Measurements from ENCODE around the gene GPATCH8. TPM values are rescaled to one million over a fixed set of nuclear protein-coding genes. Genes with fewer than 3 reads are reported as not detected.

GPATCH8 gene
- total RNA-seq, 5 donors from 2014 or later (not counting 1 experiment from before 2014, with no cell fraction given) = 68.1 to 86.0 (median 69.0) TPM

- H3K27me3 Mint-ChIP-seq = no peaks in the 10 kb centered on the region
- H3K9me3 ChIP-seq = no peaks in the 10 kb centered on the region
- peak overlapping the region; percentile 44 to 56 for H3K27ac Mint-ChIP-seq
- H3K27ac ChIP-seq (ENCODE audit: low read length) = no peak overlapping the region
- peaks cover 3 to 33% of the 10 kb centered on the region in 2 donors for H3K36me3 ChIP-seq (ENCODE audit: control insufficient read depth in 2 of 2, extremely low read depth in 1 of 2, insufficient read depth in 1 of 2, low read length in 1 of 2)
- H3K9me3 Mint-ChIP-seq = no peaks in the 10 kb centered on the region
- H3K27me3 ChIP-seq (replicated peaks in 1 of 2; ENCODE audit: control insufficient read depth in 2 of 2, extremely low read depth in 1 of 2, insufficient read depth in 2 of 2, low read length in 1 of 2) = no peaks in the 10 kb centered on the region
- peaks cover 34% of the 10 kb centered on the region for H3K36me3 Mint-ChIP-seq
- CTCF ChIA-PET = interaction anchor here in 1 of 2 donors (0.6 kb wide), 1 partner anchor 10 kb away, joined by 7 read pairs; no protein-coding TSS in a partner anchor
- H3K4me1 ChIP-seq (ENCODE audit: control insufficient read depth in 1 of 2, extremely low read depth in 1 of 2, insufficient read depth in 2 of 2, low read length in 2 of 2) = no peaks in the 10 kb centered on the region
- no CpG with 5 or more reads among the region's 3 CpGs for WGBS (ENCODE audit: insufficient coverage)
- peaks cover 8 to 19% (median 18%) of the 10 kb centered on the region in 3 donors for H3K4me1 Mint-ChIP-seq
- POLR2A ChIA-PET = interaction anchor here in 1 of 2 donors (0.6 kb wide), 1 partner anchor 10 kb away, joined by 11 read pairs; no protein-coding TSS in a partner anchor
- ATAC-seq (replicated peaks in 1 of 4) = no peak
- H3K4me3 Mint-ChIP-seq = no peak overlapping the region
- DNase-seq = no peak
- no peak overlapping the region for H3K4me3 ChIP-seq (ENCODE audit: control insufficient read depth in 1 of 2, extremely low read depth in 1 of 2, low read length in 1 of 2)
Observed at GRCh38 chr17:44424828-44425461, 78.3 kb downstream of the GPATCH8 start.

- H3K27ac Mint-ChIP-seq = no peak overlapping the region
- H3K4me3 Mint-ChIP-seq = no peak overlapping the region
- no peaks in the 10 kb centered on the region for H3K4me1 ChIP-seq (ENCODE audit: control insufficient read depth in 1 of 2, extremely low read depth in 1 of 2, insufficient read depth in 2 of 2, low read length in 2 of 2)
- no peaks in the 10 kb centered on the region for H3K27me3 ChIP-seq (replicated peaks in 1 of 2; ENCODE audit: control insufficient read depth in 2 of 2, extremely low read depth in 1 of 2, insufficient read depth in 2 of 2, low read length in 1 of 2)
- no peak overlapping the region for H3K4me3 ChIP-seq (ENCODE audit: control insufficient read depth in 1 of 2, extremely low read depth in 1 of 2, low read length in 1 of 2)
- 44% methylated on average over 2 of the region's 2 CpGs for WGBS (ENCODE audit: insufficient coverage)
- H3K27ac ChIP-seq (ENCODE audit: low read length) = no peak overlapping the region
- no peaks in the 10 kb centered on the region for H3K27me3 Mint-ChIP-seq
- no peaks in the 10 kb centered on the region for H3K9me3 ChIP-seq
- POLR2A ChIA-PET = no interaction called here
- peaks cover 0 to 1% (median 0%) of the 10 kb centered on the region in 3 donors for H3K4me1 Mint-ChIP-seq
- CTCF ChIA-PET = no interaction called here
- no peak for ATAC-seq (replicated peaks in 1 of 4)
- peaks cover 45% of the 10 kb centered on the region for H3K36me3 Mint-ChIP-seq
- no peak for DNase-seq
- H3K36me3 ChIP-seq (ENCODE audit: control insufficient read depth in 2 of 2, extremely low read depth in 1 of 2, insufficient read depth in 1 of 2, low read length in 1 of 2) = peaks cover 0 to 45% of the 10 kb centered on the region in 2 donors
- H3K9me3 Mint-ChIP-seq = no peaks in the 10 kb centered on the region
Observed at GRCh38 chr17:44417553-44417952, 85.7 kb downstream of the GPATCH8 start.

GRCh38 chr17:44416558-44417289 is 86.5 kb downstream of the GPATCH8 start:
- H3K27me3 ChIP-seq (replicated peaks in 1 of 2; ENCODE audit: control insufficient read depth in 2 of 2, extremely low read depth in 1 of 2, insufficient read depth in 2 of 2, low read length in 1 of 2) = no peaks in the 10 kb centered on the region
- ATAC-seq (replicated peaks in 1 of 4) (no peak), DNase-seq (no peak)
- Mint-ChIP-seq H3K36me3 (peaks cover 47% of the 10 kb centered on the region), H3K4me3 (no peak overlapping the region), H3K27me3 (no peaks in the 10 kb centered on the region), H3K9me3 (no peaks in the 10 kb centered on the region), H3K4me1 (peaks cover 0 to 1% (median 0%) of the 10 kb centered on the region in 3 donors), H3K27ac (no peak overlapping the region)
- H3K27ac ChIP-seq (ENCODE audit: low read length) = no peak overlapping the region
- POLR2A ChIA-PET = interaction anchor here in 1 of 2 donors (0.7 kb wide), 1 partner anchor 1460 kb away, joined by 3 read pairs; no protein-coding TSS in a partner anchor
- H3K4me1 ChIP-seq (ENCODE audit: control insufficient read depth in 1 of 2, extremely low read depth in 1 of 2, insufficient read depth in 2 of 2, low read length in 2 of 2) = no peaks in the 10 kb centered on the region
- CTCF ChIA-PET = no interaction called here
- H3K36me3 ChIP-seq (ENCODE audit: control insufficient read depth in 2 of 2, extremely low read depth in 1 of 2, insufficient read depth in 1 of 2, low read length in 1 of 2) = peaks cover 0 to 40% of the 10 kb centered on the region in 2 donors
- no peak overlapping the region for H3K4me3 ChIP-seq (ENCODE audit: control insufficient read depth in 1 of 2, extremely low read depth in 1 of 2, low read length in 1 of 2)
- 100% methylated on average over 1 of the region's 2 CpGs for WGBS (ENCODE audit: insufficient coverage)
- no peaks in the 10 kb centered on the region for H3K9me3 ChIP-seq

GRCh38 chr17:44414394-44415155 is 88.6 kb downstream of the GPATCH8 start:
- no peaks in the 10 kb centered on the region for H3K9me3 Mint-ChIP-seq
- no peaks in the 10 kb centered on the region for H3K9me3 ChIP-seq
- no peaks in the 10 kb centered on the region for H3K27me3 ChIP-seq (replicated peaks in 1 of 2; ENCODE audit: control insufficient read depth in 2 of 2, extremely low read depth in 1 of 2, insufficient read depth in 2 of 2, low read length in 1 of 2)
- H3K27ac ChIP-seq (ENCODE audit: low read length) = no peak overlapping the region
- no peaks in the 10 kb centered on the region for H3K4me1 ChIP-seq (ENCODE audit: control insufficient read depth in 1 of 2, extremely low read depth in 1 of 2, insufficient read depth in 2 of 2, low read length in 2 of 2)
- ChIA-PET CTCF (no interaction called here), POLR2A (interaction anchor here in 1 of 2 donors (0.5 kb wide), 1 partner anchor 1459 kb away, joined by 12 read pairs; no protein-coding TSS in a partner anchor)
- H3K4me3 ChIP-seq (ENCODE audit: control insufficient read depth in 1 of 2, extremely low read depth in 1 of 2, low read length in 1 of 2) = no peak overlapping the region
- H3K36me3 Mint-ChIP-seq = peaks cover 40% of the 10 kb centered on the region
- no peaks in the 10 kb centered on the region for H3K4me1 Mint-ChIP-seq
- H3K27me3 Mint-ChIP-seq = no peaks in the 10 kb centered on the region
- WGBS (ENCODE audit: insufficient coverage) = no CpG with 5 or more reads among the region's 1 CpG
- H3K36me3 ChIP-seq (ENCODE audit: control insufficient read depth in 2 of 2, extremely low read depth in 1 of 2, insufficient read depth in 1 of 2, low read length in 1 of 2) = peaks cover 0 to 38% of the 10 kb centered on the region in 2 donors
- no peak overlapping the region for H3K4me3 Mint-ChIP-seq
- DNase-seq (no peak), ATAC-seq (replicated peaks in 1 of 4) (no peak)
- H3K27ac Mint-ChIP-seq = no peak overlapping the region

GRCh38 chr17:44409309-44410028 is 93.7 kb downstream of the GPATCH8 start:
- WGBS (ENCODE audit: insufficient coverage) = 93% methylated on average over 3 of the region's 7 CpGs
- H3K4me3 ChIP-seq (ENCODE audit: control insufficient read depth in 1 of 2, extremely low read depth in 1 of 2, low read length in 1 of 2) = no peak overlapping the region
- H3K4me1 Mint-ChIP-seq = no peaks in the 10 kb centered on the region
- H3K4me1 ChIP-seq (ENCODE audit: control insufficient read depth in 1 of 2, extremely low read depth in 1 of 2, insufficient read depth in 2 of 2, low read length in 2 of 2) = no peaks in the 10 kb centered on the region
- peaks cover 0 to 10% of the 10 kb centered on the region in 2 donors for H3K36me3 ChIP-seq (ENCODE audit: control insufficient read depth in 2 of 2, extremely low read depth in 1 of 2, insufficient read depth in 1 of 2, low read length in 1 of 2)
- no peaks in the 10 kb centered on the region for H3K27me3 ChIP-seq (replicated peaks in 1 of 2; ENCODE audit: control insufficient read depth in 2 of 2, extremely low read depth in 1 of 2, insufficient read depth in 2 of 2, low read length in 1 of 2)
- no peak overlapping the region for H3K27ac ChIP-seq (ENCODE audit: low read length)
- no peaks in the 10 kb centered on the region for H3K9me3 Mint-ChIP-seq
- ChIA-PET POLR2A (interaction anchor here in 1 of 2 donors (0.5 kb wide), 1 partner anchor 36 kb away, joined by 3 read pairs; no protein-coding TSS in a partner anchor), CTCF (no interaction called here)
- H3K4me3 Mint-ChIP-seq = no peak overlapping the region
- H3K27me3 Mint-ChIP-seq = no peaks in the 10 kb centered on the region
- no peak for DNase-seq
- ATAC-seq (replicated peaks in 1 of 4) = no peak
- H3K36me3 Mint-ChIP-seq = peaks cover 27% of the 10 kb centered on the region
- H3K9me3 ChIP-seq = no peaks in the 10 kb centered on the region
- H3K27ac Mint-ChIP-seq = no peak overlapping the region

- Mint-ChIP-seq H3K4me3 (no peak overlapping the region), H3K27ac (no peak overlapping the region), H3K9me3 (no peaks in the 10 kb centered on the region), H3K27me3 (no peaks in the 10 kb centered on the region), H3K4me1 (no peaks in the 10 kb centered on the region), H3K36me3 (peaks cover 26% of the 10 kb centered on the region)
- ChIA-PET POLR2A (no interaction called here), CTCF (no interaction called here)
- Histone ChIP-seq H3K27ac (ENCODE audit: low read length) (no peak overlapping the region), H3K27me3 (replicated peaks in 1 of 2; ENCODE audit: control insufficient read depth in 2 of 2, extremely low read depth in 1 of 2, insufficient read depth in 2 of 2, low read length in 1 of 2) (no peaks in the 10 kb centered on the region), H3K4me1 (ENCODE audit: control insufficient read depth in 1 of 2, extremely low read depth in 1 of 2, insufficient read depth in 2 of 2, low read length in 2 of 2) (no peaks in the 10 kb centered on the region), H3K9me3 (no peaks in the 10 kb centered on the region), H3K36me3 (ENCODE audit: control insufficient read depth in 2 of 2, extremely low read depth in 1 of 2, insufficient read depth in 1 of 2, low read length in 1 of 2) (peaks cover 0 to 16% of the 10 kb centered on the region in 2 donors), H3K4me3 (ENCODE audit: control insufficient read depth in 1 of 2, extremely low read depth in 1 of 2, low read length in 1 of 2) (no peak overlapping the region)
- DNase-seq = no peak
- no peak for ATAC-seq (replicated peaks in 1 of 4)
- 73% methylated on average over 2 of the region's 4 CpGs for WGBS (ENCODE audit: insufficient coverage)
Observed at GRCh38 chr17:44408786-44409185, 94.4 kb downstream of the GPATCH8 start.
